ENCODE results near the gene ESPL1. TPM values are rescaled to one million over a fixed set of nuclear protein-coding genes. Genes with fewer than 3 reads are reported as not detected.

The ESPL1 gene
- total RNA-seq, 2 donors from 2014 or later = 0.55 to 6.1 TPM

GRCh38 chr12:53300187-53300586 lies 32.1 kb downstream of the ESPL1 start:
- DNase-seq (ENCODE audit: low spot score) = no peak

GRCh38 chr12:53302903-53303302 lies 34.8 kb downstream of the ESPL1 start:
- intact Hi-C loops (cut with DNase I) = no loop called here
- H3K27me3 ChIP-seq (replicated peaks; ENCODE audit: insufficient read depth) = no peaks in the 10 kb centered on the region
- DNase-seq (ENCODE audit: low spot score) = no peak
- no peak overlapping the region for H3K27ac ChIP-seq
- H3K36me3 ChIP-seq = peaks cover 0 to 5% of the 10 kb centered on the region in 2 donors
- no peaks in the 10 kb centered on the region for H3K9me3 ChIP-seq
- TF ChIP-seq POLR2A (IDR thresholded peaks at IDR 0.05) (no peak), POLR2AphosphoS5 (IDR thresholded peaks at IDR 0.05) (no peak), CTCF (IDR thresholded peaks at IDR 0.05) (no peak)
- WGBS = 91% methylated on average over 5 of the region's 5 CpGs
- no peak overlapping the region for H3K4me3 ChIP-seq
- H3K4me1 ChIP-seq (replicated peaks) = peaks cover 9% of the 10 kb centered on the region

More at GRCh38 chr12:53300187-53300586, 32.1 kb downstream of the ESPL1 start:
- intact Hi-C loops (cut with DNase I) = no loop called here
- peak overlapping the region; percentile 56 to 75 for H3K4me3 ChIP-seq
- H3K4me1 ChIP-seq (replicated peaks) = peaks cover 9% of the 10 kb centered on the region
- no peak for TF ChIP-seq CTCF (IDR thresholded peaks at IDR 0.05)
- TF ChIP-seq POLR2AphosphoS5 (IDR thresholded peaks at IDR 0.05) = no peak
- TF ChIP-seq POLR2A (IDR thresholded peaks at IDR 0.05) = no peak
- WGBS = under 1% methylated on average over 12 of the region's 12 CpGs
- H3K9me3 ChIP-seq = no peaks in the 10 kb centered on the region
- no peaks in the 10 kb centered on the region for H3K27me3 ChIP-seq (replicated peaks; ENCODE audit: insufficient read depth)
- peaks cover 0 to 7% of the 10 kb centered on the region in 2 donors for H3K36me3 ChIP-seq
- H3K27ac ChIP-seq = peak overlapping the region in 1 of 2 donors; percentile 54

GRCh38 chr12:53306826-53307225 lies 38.7 kb downstream of the ESPL1 start:
- 94% methylated on average over 10 of the region's 10 CpGs for WGBS
- H3K27ac ChIP-seq = no peak overlapping the region
- H3K9me3 ChIP-seq = no peaks in the 10 kb centered on the region
- no peaks in the 10 kb centered on the region for H3K27me3 ChIP-seq (replicated peaks; ENCODE audit: insufficient read depth)
- H3K36me3 ChIP-seq = no peaks in the 10 kb centered on the region
- no peak for DNase-seq (ENCODE audit: low spot score)
- H3K4me1 ChIP-seq (replicated peaks) = peaks cover 3% of the 10 kb centered on the region
- no peak overlapping the region for H3K4me3 ChIP-seq
- intact Hi-C loops (cut with DNase I) = no loop called here
- TF ChIP-seq POLR2A (IDR thresholded peaks at IDR 0.05) = no peak
- no peak for TF ChIP-seq POLR2AphosphoS5 (IDR thresholded peaks at IDR 0.05)
- no peak for TF ChIP-seq CTCF (IDR thresholded peaks at IDR 0.05)

GRCh38 chr12:53308276-53308675 lies 40.2 kb downstream of the ESPL1 start:
- no peak for DNase-seq (ENCODE audit: low spot score)
- intact Hi-C loops (cut with DNase I) = no loop called here
- no peak for TF ChIP-seq CTCF (IDR thresholded peaks at IDR 0.05)
- TF ChIP-seq POLR2AphosphoS5 (IDR thresholded peaks at IDR 0.05) = no peak
- no peak for TF ChIP-seq POLR2A (IDR thresholded peaks at IDR 0.05)
- no peaks in the 10 kb centered on the region for H3K4me1 ChIP-seq (replicated peaks)
- no peak overlapping the region for H3K4me3 ChIP-seq
- no peak overlapping the region for H3K27ac ChIP-seq
- WGBS = 81% methylated on average over 3 of the region's 4 CpGs
- H3K36me3 ChIP-seq = no peaks in the 10 kb centered on the region
- no peaks in the 10 kb centered on the region for H3K27me3 ChIP-seq (replicated peaks; ENCODE audit: insufficient read depth)
- no peaks in the 10 kb centered on the region for H3K9me3 ChIP-seq

GRCh38 chr12:53313996-53314395 lies 45.9 kb downstream of the ESPL1 start:
- Histone ChIP-seq H3K4me3 (no peak overlapping the region), H3K27me3 (replicated peaks; ENCODE audit: insufficient read depth) (no peaks in the 10 kb centered on the region), H3K36me3 (no peaks in the 10 kb centered on the region), H3K4me1 (replicated peaks) (no peaks in the 10 kb centered on the region), H3K27ac (no peak overlapping the region), H3K9me3 (no peaks in the 10 kb centered on the region)
- intact Hi-C loops (cut with DNase I) = no loop called here
- no peak for TF ChIP-seq POLR2A (IDR thresholded peaks at IDR 0.05)
- no peak for TF ChIP-seq CTCF (IDR thresholded peaks at IDR 0.05)
- no peak for TF ChIP-seq POLR2AphosphoS5 (IDR thresholded peaks at IDR 0.05)
- 67% methylated on average over 3 of the region's 3 CpGs for whole genome bisulfite sequencing
- DNase-seq (ENCODE audit: low spot score) = no peak

All from prostate gland (tissue), 2 donors.